H1 (cell line): Measurements from ENCODE around the gene HIPK2. TPM values are rescaled to one million over a fixed set of nuclear protein-coding genes. Genes with fewer than 3 reads are reported as not detected.

Source experiments
- CTCF ChIA-PET: fragments of 300-600 bp; sonication (Branson Sonifier 250); formaldehyde crosslinking; loops from one replicate; lab custom pipeline; 2021; ENCODE audit not compliant: partially characterized antibody; lab: Charles Lee
- POLR2A ChIA-PET: fragments of 300-600 bp; sonication (Branson Sonifier 250); formaldehyde crosslinking; loops from one replicate; lab custom pipeline; 2021; ENCODE audit warnings: inconsistent platforms; ENCODE audit not compliant: partially characterized antibody; lab: Charles Lee
- DNase-seq, 2 experiments: peaks; one replicate each; pipeline versions ENCODE4 v3.0.0 to v3.0.0-alpha.2; 2010 to 2022; ENCODE audit warnings: low spot score in 2 of 2, low read depth in 1 of 2, mixed read lengths in 1 of 2
- FAIRE-seq: peaks from 2 replicates; lab custom pipeline; 2011; peaks lifted over from hg19 to GRCh38; lab: Jason Lieb, UNC
- H2AFZ ChIP-seq: 2 replicates; pipeline ENCODE4 v1.8.1; 2012; ENCODE audit warnings: low read length, inconsistent platforms
- H2AK5ac ChIP-seq: 2 replicates; pipeline ENCODE4 v1.6.1; 2013; ENCODE audit warnings: low read depth, low read length
- H2BK120ac ChIP-seq: replicated peaks from 2 replicates; pipeline ENCODE3; 2013; ENCODE audit warnings: low read depth, low read length, inconsistent platforms
- H2BK12ac ChIP-seq: 2 replicates; pipeline ENCODE4 v1.6.1; 2013; ENCODE audit warnings: low read depth, low read length
- H2BK15ac ChIP-seq: 2 replicates; pipeline ENCODE4 v1.6.1; 2013; ENCODE audit warnings: low read length
- H2BK20ac ChIP-seq: 2 replicates; pipeline ENCODE4 v1.6.1; 2013; ENCODE audit warnings: low read length
- H2BK5ac ChIP-seq: 2 replicates; pipeline ENCODE4 v1.6.1; 2013; ENCODE audit warnings: low read depth, low read length
- H3K14ac ChIP-seq: 2 replicates; pipeline ENCODE4 v1.6.1; 2013; ENCODE audit warnings: inconsistent platforms; ENCODE audit not compliant: insufficient read length
- H3K18ac ChIP-seq: 2 replicates; pipeline ENCODE4 v1.6.1; 2013; ENCODE audit warnings: low read length; ENCODE audit errors: extremely low read depth
- H3K23ac ChIP-seq: 2 replicates; pipeline ENCODE4 v1.6.1; 2013; ENCODE audit warnings: inconsistent platforms; ENCODE audit not compliant: insufficient read length
- H3K23me2 ChIP-seq: 2 replicates; pipeline ENCODE4 v1.6.1; 2013; ENCODE audit warnings: low read depth, low read length
- H3K27ac ChIP-seq: 2 replicates; pipeline ENCODE4 v1.6.1; 2011; ENCODE audit warnings: low read depth, low read length, inconsistent platforms
- H3K27me3 ChIP-seq, 4 experiments: replicated peaks in 1 of 4; 1 replicate in 1 of 4; 2 replicates in 3 of 4; pipeline versions ENCODE4 v1.6.1 to v1.8.1; 2011 to 2013; ENCODE audit warnings: low read length in 3 of 4, mild to moderate bottlenecking in 3 of 4, inconsistent platforms in 2 of 4, mixed read lengths in 2 of 4, moderate library complexity in 1 of 4; ENCODE audit not compliant: control insufficient read depth in 3 of 4, insufficient read depth in 3 of 4; ENCODE audit errors: extremely low read depth in 1 of 4
- H3K36me3 ChIP-seq, 4 experiments: 2 replicates each; pipeline versions ENCODE4 v1.6.1 to v1.8.1; 2011 to 2013; ENCODE audit warnings: mild to moderate bottlenecking in 4 of 4, low read length in 3 of 4, moderate library complexity in 2 of 4, control low read depth in 1 of 4, inconsistent platforms in 1 of 4; ENCODE audit not compliant: insufficient read depth in 4 of 4, control insufficient read depth in 2 of 4
- H3K4ac ChIP-seq: replicated peaks from 2 replicates; pipeline ENCODE3; 2013; ENCODE audit warnings: low read length, low read depth, mixed read lengths, inconsistent platforms; ENCODE audit not compliant: insufficient read length
- H3K4me1 ChIP-seq, 4 experiments: replicated peaks in 1 of 4; 1 replicate in 1 of 4; 2 replicates in 3 of 4; pipeline versions ENCODE4 v1.6.1 to v1.8.1; 2011 to 2013; ENCODE audit warnings: low read length in 3 of 4, inconsistent platforms in 2 of 4, mixed read lengths in 1 of 4; ENCODE audit not compliant: insufficient read depth in 4 of 4, control insufficient read depth in 3 of 4
- H3K4me2 ChIP-seq, 2 experiments: 2 replicates each; pipeline versions ENCODE4 v1.6.1 to v1.8.1; 2011 to 2013; ENCODE audit warnings: low read depth in 2 of 2, low read length in 2 of 2, control low read depth in 1 of 2, inconsistent platforms in 1 of 2, mild to moderate bottlenecking in 1 of 2; ENCODE audit not compliant: insufficient read depth in 1 of 2
- H3K4me3 ChIP-seq, 4 experiments: fragments of 200-600, 300-600 bp in 1 of 4; sonication (generic), shearing (Covaris generic), sonication (Bioruptor Twin) in 1 of 4; 2 replicates each; pipeline versions ENCODE4 v1.5.1 to v1.8.1; 2011 to 2016; ENCODE audit warnings: low read length in 4 of 4, low read depth in 3 of 4, control low read depth in 2 of 4, inconsistent platforms in 2 of 4, mild to moderate bottlenecking in 2 of 4, mixed read lengths in 1 of 4, moderate library complexity in 1 of 4; ENCODE audit not compliant: insufficient read depth in 2 of 4; ENCODE audit errors: extremely low read depth in 1 of 4
- H3K56ac ChIP-seq: replicated peaks from 2 replicates; pipeline ENCODE3; 2013; ENCODE audit warnings: low read depth, mild to moderate bottlenecking, mixed read lengths, low read length, inconsistent platforms; ENCODE audit not compliant: insufficient read length
- H3K79me1 ChIP-seq: 2 replicates; pipeline ENCODE4 v1.6.1; 2013; ENCODE audit warnings: low read depth, low read length, control low read depth
- H3K79me2 ChIP-seq, 2 experiments: 2 replicates each; pipeline versions ENCODE4 v1.6.1 to v1.8.1; 2012 to 2013; ENCODE audit warnings: low read length in 2 of 2, mild to moderate bottlenecking in 2 of 2, inconsistent platforms in 1 of 2; ENCODE audit not compliant: insufficient read depth in 2 of 2, control insufficient read depth in 1 of 2
- H3K9ac ChIP-seq, 4 experiments: replicated peaks in 1 of 4; 1 replicate in 1 of 4; 2 replicates in 3 of 4; pipeline versions ENCODE4 v1.6.1 to v1.8.1; 2011 to 2013; ENCODE audit warnings: low read depth in 3 of 4, low read length in 3 of 4, control low read depth in 2 of 4, mild to moderate bottlenecking in 2 of 4, moderate library complexity in 2 of 4, inconsistent platforms in 1 of 4; ENCODE audit errors: extremely low read depth in 1 of 4
- H3K9me3 ChIP-seq, 2 experiments: 2 replicates each; pipeline versions ENCODE4 v1.6.1 to v1.8.1; 2012 to 2013; ENCODE audit warnings: mild to moderate bottlenecking in 2 of 2, moderate library complexity in 2 of 2, control low read depth in 1 of 2, inconsistent platforms in 1 of 2, low read depth in 1 of 2, low read length in 1 of 2, mixed read lengths in 1 of 2; ENCODE audit not compliant: insufficient read depth in 2 of 2
- H4K20me1 ChIP-seq, 2 experiments: replicated peaks in 1 of 2; 2 replicates each; pipeline versions ENCODE3 to v1.8.1; 2011 to 2013; ENCODE audit warnings: inconsistent platforms in 2 of 2, low read length in 2 of 2, mild to moderate bottlenecking in 1 of 2; ENCODE audit not compliant: insufficient read depth in 2 of 2, control insufficient read depth in 1 of 2
- H4K5ac ChIP-seq: 2 replicates; pipeline ENCODE4 v1.6.1; 2013; ENCODE audit warnings: low read length, low read depth, mixed read lengths, inconsistent platforms; ENCODE audit not compliant: insufficient read length
- H4K8ac ChIP-seq: 2 replicates; pipeline ENCODE4 v1.8.0; 2013; ENCODE audit warnings: mild to moderate bottlenecking, moderate library complexity, low read length, inconsistent platforms; ENCODE audit not compliant: insufficient read depth; ENCODE audit errors: extremely low read depth
- H4K91ac ChIP-seq: replicated peaks from 2 replicates; pipeline ENCODE3; 2013; ENCODE audit warnings: low read length, mixed read lengths, inconsistent platforms; ENCODE audit not compliant: insufficient read length
- ATF3 ChIP-seq: IDR thresholded peaks from 2 replicates; pipeline ENCODE4 v1.6.1; 2011; ENCODE audit warnings: low read depth, mild to moderate bottlenecking, low read length; ENCODE audit not compliant: insufficient read depth
- BCL11A ChIP-seq, 2 experiments: IDR thresholded peaks; one replicate each; pipeline ENCODE4 v1.6.1; 2011; ENCODE audit warnings: low read depth in 2 of 2, low read length in 2 of 2, mild to moderate bottlenecking in 2 of 2
- CHD1 ChIP-seq: IDR thresholded peaks from 2 replicates; pipeline ENCODE4 v1.6.1; 2012; ENCODE audit warnings: low read depth, low read length, improper control_type of control experiment
- E2F6 ChIP-seq: IDR thresholded peaks from 2 replicates; pipeline ENCODE4 v1.6.1; 2012; ENCODE audit warnings: inconsistent platforms
- HDAC6 ChIP-seq: IDR thresholded peaks from one replicate; pipeline ENCODE4 v1.7.1; 2012; ENCODE audit warnings: low read depth, mild to moderate bottlenecking, inconsistent platforms, low read length, moderate library complexity
- JUN ChIP-seq: IDR thresholded peaks from 2 replicates; pipeline ENCODE4 v1.6.1; 2011; ENCODE audit warnings: low read depth, mild to moderate bottlenecking, improper control_type of control experiment, low read length
- KDM1A ChIP-seq: fragments of 200-600, 300-600 bp; sonication (generic); IDR thresholded peaks from 2 replicates; pipeline ENCODE4 v1.7.1; 2016; ENCODE audit warnings: mild to moderate bottlenecking, low read length, borderline replicate concordance
- POLR2A ChIP-seq, 2 experiments: IDR thresholded peaks; 1 replicate in 1 of 2; 2 replicates in 1 of 2; pipeline ENCODE4 v1.6.1; 2011; ENCODE audit warnings: low read depth in 2 of 2, low read length in 2 of 2, mild to moderate bottlenecking in 2 of 2; ENCODE audit errors: control extremely low read depth in 1 of 2
- SAP30 ChIP-seq: fragments of 300-600 bp; sonication (generic); IDR thresholded peaks from 2 replicates; pipeline ENCODE4 v1.7.1; 2012; ENCODE audit warnings: low read length, moderate library complexity, mild to moderate bottlenecking, inconsistent platforms; ENCODE audit not compliant: insufficient read depth, insufficient replicate concordance
- SIRT6 ChIP-seq: IDR thresholded peaks from one replicate; pipeline ENCODE4 v1.7.1; 2012; ENCODE audit warnings: low read length, inconsistent platforms
- SRF ChIP-seq: IDR thresholded peaks from 2 replicates; pipeline ENCODE4 v1.6.1; 2011; ENCODE audit warnings: mild to moderate bottlenecking, low read depth, low read length, moderate library complexity
- SUZ12 ChIP-seq: fragments of 200-600 bp; sonication (generic); IDR thresholded peaks from 2 replicates; pipeline ENCODE4 v1.6.1; 2012; ENCODE audit warnings: mild to moderate bottlenecking, inconsistent platforms, low read length, moderate library complexity, mixed read lengths
- WGBS, 2 experiments: shearing (Covaris generic) in 1 of 2; methylation state at CpG; one replicate each; pipeline versions ENCODE4 v1.1.6 to v1.1.7; 2013 to 2015; ENCODE audit warnings: low lambda C conversion rate in 2 of 2, mixed read lengths in 2 of 2, inconsistent platforms in 1 of 2, low coverage in 1 of 2, missing lambda C conversion rate in 1 of 2; ENCODE audit not compliant: insufficient replicate concordance in 2 of 2, insufficient coverage in 1 of 2, insufficient read length in 1 of 2; ENCODE audit errors: extremely low coverage in 1 of 2, missing lambda C conversion rate in 1 of 2; 5-methylcytosine and 5-hydroxymethylcytosine counted together
- polyA plus RNA-seq, 7 experiments: library from polyadenylated mRNA; depleted of rRNA in 3 of 7; stranded (reverse) in 5 of 7; unstranded in 2 of 7; fragments of >200 nt in 5 of 7; fragments of 200-250 nt in 2 of 7; gene quantifications; 1 replicate in 5 of 7; 2 replicates in 1 of 7; 4 replicates in 1 of 7; pipeline versions ENCODE4 v1.2.1 to v1.2.3, GENCODE V29; 2011 to 2013; ENCODE audit warnings: missing spikeins in 2 of 7, mixed read lengths in 2 of 7
- total RNA-seq: library from RNA; stranded (reverse); fragmentation: NEBNext Ultra II Directional; extraction: Animal tissue kit (Norgen Biotek cat#: 25700); gene quantifications from 2 replicates; pipeline ENCODE4 v1.2.1, GENCODE V29; 2021

The HIPK2 gene
- total and polyA plus RNA-seq, 2 of the 8 experiments (the other 6 are each of a cell fraction or from before 2014, with no cell fraction given), result 8.3 to 24.3 TPM

DNA sequence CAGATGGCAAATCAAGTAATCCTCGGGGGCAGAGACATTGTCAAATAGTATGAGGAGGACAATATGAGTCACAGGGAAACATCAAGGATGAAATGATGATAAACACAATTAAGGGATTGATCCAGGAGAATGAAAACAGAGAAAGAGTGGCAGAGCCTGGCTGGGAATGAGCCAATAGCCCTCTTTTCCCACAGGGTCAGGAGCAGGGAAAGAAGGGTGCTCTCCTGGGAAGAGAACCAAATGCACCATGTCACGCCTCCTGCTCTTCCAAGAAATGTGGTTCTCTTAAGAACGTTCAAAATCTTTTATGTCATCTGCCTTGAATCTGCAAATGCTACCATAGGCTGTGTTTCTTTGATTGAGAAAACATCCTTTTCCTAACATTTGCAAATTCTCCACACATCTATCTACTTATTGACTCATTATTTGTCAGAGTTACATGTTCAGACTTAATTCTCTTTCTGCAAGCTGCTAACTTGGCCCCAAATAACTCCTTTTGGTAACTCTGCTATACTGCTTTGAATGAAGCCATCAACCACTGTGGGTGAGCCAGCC is 50.6 kb downstream of the HIPK2 start:
- no peak overlapping the region for H2AK5ac ChIP-seq
- no peak overlapping the region for H2BK20ac ChIP-seq
- H3K23ac ChIP-seq, result no peak overlapping the region
- 0 out of 4 replicates have a peak, but pooled peaks cover 0 to 3% of the 10 kb centered on the region in 2 experiments for H3K79me2 ChIP-seq
- H3K27me3 ChIP-seq, result no peaks in the 10 kb centered on the region
- no peak for DNase-seq
- no peak overlapping the region for H2AFZ ChIP-seq
- no peak overlapping the region for H2BK120ac ChIP-seq
- no peak overlapping the region for H3K18ac ChIP-seq
- ChIA-PET POLR2A (interaction anchor here (0.8 kb wide), 1 partner anchor 14 kb away, joined by 3 read pairs; no protein-coding TSS in a partner anchor), CTCF (interaction anchor here (0.6 to 2.0 kb wide), 5 partner anchors 80 to 275 kb away, joined by 3 to 5 read pairs (median 3); no protein-coding TSS in a partner anchor)
- no peak overlapping the region for H2BK5ac ChIP-seq
- H4K91ac ChIP-seq, result no peak overlapping the region
- no peak overlapping the region for H2BK15ac ChIP-seq
- H3K9me3 ChIP-seq, result no peaks in the 10 kb centered on the region
- H2BK12ac ChIP-seq, result no peak overlapping the region
- H3K14ac ChIP-seq, result no peak overlapping the region
- no peak overlapping the region for H3K4me2 ChIP-seq
- H3K79me1 ChIP-seq, result no peaks in the 10 kb centered on the region
- no peak overlapping the region for H4K8ac ChIP-seq
- no peaks in the 10 kb centered on the region for H3K23me2 ChIP-seq
- no peak overlapping the region for H3K56ac ChIP-seq
- no peak overlapping the region for H3K27ac ChIP-seq
- H4K5ac ChIP-seq, result no peak overlapping the region
- no peak overlapping the region for H3K4ac ChIP-seq
- H3K4me3 ChIP-seq, result no peak overlapping the region
- H3K9ac ChIP-seq, result no peak overlapping the region
- FAIRE-seq, result no peak
- peaks cover 0 to 6% (median 1%) of the 10 kb centered on the region in 4 experiments; a peak in 2 of 7 replicates for H3K4me1 ChIP-seq
- H4K20me1 ChIP-seq, result no peaks in the 10 kb centered on the region
- WGBS, 2 experiments, result 89% methylated on average over 3 of the region's 3 CpGs; no CpG with 5 or more reads in 1 of the 2 experiments
- no peaks in the 10 kb centered on the region for H3K36me3 ChIP-seq
- TF ChIP-seq SIRT6 (no peak), POLR2A (IDR thresholded peaks at IDR 0.05; ENCODE audit: control extremely low read depth in 1 of 2, low read depth in 2 of 2, low read length in 2 of 2) (no peak), KDM1A (no peak), CHD1 (no peak), SAP30 (no peak), SUZ12 (no peak), E2F6 (no peak), BCL11A (IDR thresholded peaks at IDR 0.05; ENCODE audit: low read depth in 2 of 2, low read length in 2 of 2) (no peak), JUN (no peak), HDAC6 (no peak), ATF3 (no peak), SRF (no peak)
